HL-60/S4 (cell line): ENCODE results near the gene CDHR2.

Source experiments
- in situ Hi-C: fragments of 300-500 bp; cut with MboI; formaldehyde crosslinking; loops from 2 replicates; pipeline ENCODE4 v1.14.3; 2022; ENCODE audit warnings: low sequenced_read_pairs

The CDHR2 gene

GRCh38 chr5:176618783-176619182, 69.6 kb downstream of the CDHR2 start:
- in situ Hi-C loops = no loop called here

- in situ Hi-C loops = no loop called here
Measured at GRCh38 chr5:176619203-176619568, 70.0 kb downstream of the CDHR2 start.

- in situ Hi-C loops = no loop called here
Measured at GRCh38 chr5:176619569-176620332, 70.6 kb downstream of the CDHR2 start.

DNA sequence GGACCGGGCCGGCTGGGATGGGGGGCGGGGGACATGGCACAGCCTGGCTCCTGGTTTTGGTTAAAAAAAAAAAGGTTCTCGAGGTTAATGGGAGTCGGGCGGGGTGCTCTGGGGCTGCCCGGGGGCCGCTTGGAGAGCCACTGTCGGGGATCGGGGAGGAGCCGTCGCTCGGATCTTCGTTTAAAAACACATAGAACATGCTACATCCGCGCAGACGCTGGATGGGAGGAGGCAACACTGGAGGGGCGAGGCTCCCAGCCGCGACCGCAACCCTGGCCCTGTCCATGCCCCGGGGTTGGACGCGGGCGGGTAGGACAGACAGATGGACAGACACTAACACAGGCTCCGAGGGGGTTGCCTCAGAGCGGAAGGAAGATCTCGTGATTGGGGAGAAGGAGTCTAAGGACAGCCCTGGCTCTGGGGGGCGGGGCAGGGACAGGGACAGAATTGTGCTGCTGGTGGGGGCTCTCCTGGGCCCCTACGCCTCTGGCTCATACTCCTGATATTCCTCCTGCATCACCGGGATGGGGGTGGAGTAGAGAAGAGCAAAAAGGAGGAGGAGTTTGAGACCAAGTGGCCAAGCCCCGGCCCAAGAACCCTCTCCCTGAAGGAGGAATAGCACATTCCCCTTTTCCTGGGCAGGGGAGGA, 71.3 kb downstream of the CDHR2 start:
- in situ Hi-C loops = no loop called here

DNA sequence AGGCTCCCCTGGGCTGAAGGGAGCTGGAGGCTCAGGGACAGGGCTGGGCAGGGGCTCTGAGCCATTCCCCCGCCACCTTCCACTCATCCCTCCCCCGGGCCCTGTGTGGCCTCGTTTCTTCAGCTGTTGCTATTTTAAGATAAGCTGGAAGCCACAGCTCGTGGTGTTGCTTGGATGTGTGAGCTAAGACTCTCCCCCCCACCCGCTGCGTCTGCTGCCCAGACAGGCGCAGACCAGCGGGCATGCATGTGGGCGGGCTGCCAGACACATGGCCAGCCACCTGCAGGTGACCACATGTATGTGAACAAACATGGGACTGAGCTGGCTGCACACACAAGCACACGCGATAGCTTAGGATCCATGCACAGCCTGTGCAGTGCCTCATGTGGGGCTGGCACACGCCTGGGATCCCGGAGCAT, 72.5 kb downstream of the CDHR2 start:
- in situ Hi-C loops = no loop called here

DNA sequence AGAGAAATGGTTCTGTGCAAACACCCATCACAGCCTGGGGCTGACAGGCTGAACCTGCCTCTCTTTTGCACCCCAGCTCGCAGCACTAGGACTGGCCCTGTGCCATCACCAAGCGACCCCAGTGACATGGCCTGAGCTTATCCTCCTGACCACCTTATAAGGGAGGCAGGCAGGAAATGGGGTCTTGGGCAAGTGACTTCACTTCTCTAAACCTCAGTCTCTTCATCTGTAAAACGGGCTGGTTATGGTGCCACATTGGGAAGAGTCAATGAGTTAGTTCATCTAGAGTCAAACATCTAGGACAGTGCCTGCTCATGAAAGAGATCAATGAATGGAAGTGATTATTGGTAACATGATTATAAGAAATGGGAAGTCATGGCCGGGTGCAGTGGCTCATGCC, 75.0 kb downstream of the CDHR2 start:
- in situ Hi-C loops = no loop called here

- in situ Hi-C loops = no loop called here
Measured at GRCh38 chr5:176624938-176625337, 75.8 kb downstream of the CDHR2 start.

DNA sequence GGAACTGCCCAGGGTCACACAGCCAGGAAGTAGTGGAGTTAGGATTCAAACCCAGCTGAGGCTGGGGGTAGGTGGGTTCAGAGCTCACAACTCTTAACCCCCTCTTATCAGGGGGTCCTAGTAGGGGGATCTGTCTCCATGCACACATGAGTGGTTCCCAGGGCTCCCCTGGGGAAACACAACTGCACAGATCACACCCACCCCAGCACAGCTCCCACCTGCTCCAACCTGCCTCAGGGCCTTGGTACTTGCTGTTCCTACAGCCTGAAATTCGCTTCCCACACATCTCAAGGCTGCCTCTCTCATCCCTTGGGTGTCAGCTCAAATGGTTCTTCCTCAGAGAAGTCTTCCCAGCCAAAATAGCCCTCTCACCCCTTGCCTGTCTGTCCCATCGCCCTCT, 76.4 kb downstream of the CDHR2 start:
- in situ Hi-C loops = no loop called here

DNA sequence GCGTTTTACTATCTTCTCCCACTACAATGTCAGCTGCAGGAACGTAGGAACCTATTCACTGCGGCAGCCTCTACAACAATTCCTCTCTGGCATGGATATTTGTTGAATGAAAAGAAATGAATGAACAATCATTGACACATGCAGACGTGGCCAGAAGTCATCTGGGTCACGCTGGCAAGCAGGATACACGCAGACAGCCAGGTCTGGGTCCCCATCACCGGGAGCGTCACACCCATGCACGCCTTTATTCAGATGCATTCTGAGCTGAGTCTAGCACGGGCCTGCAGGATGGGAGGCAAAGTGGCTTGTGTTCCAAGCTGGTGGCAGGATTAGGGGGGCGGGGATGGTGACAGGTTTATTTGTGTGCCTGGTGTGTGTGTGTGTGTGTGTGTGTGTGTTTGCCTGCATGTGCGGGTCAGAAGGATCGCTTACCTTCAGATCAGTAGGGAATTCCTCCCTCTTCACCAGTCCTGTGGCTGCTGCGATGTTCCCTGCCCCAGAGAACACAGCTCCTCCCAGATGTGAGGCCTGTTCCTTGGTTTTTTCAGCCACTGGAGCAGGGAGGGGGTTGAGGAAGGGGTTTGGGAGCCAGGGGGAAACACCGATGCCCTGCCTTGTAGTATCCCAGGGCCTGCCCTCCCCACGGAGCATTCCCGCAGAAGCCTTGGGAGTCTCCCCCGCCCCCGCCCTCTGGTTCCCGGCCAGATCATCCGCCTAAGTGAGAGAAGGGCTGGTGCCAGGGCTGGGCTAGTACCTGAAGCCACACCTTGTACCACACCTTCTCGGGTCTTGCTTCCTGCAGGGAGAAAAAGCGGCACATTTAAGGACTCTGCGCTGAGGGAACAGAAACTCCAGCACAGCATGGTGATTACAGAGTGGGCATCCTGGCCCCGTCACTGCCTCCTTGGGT, 77.1 kb downstream of the CDHR2 start:
- in situ Hi-C loops = no loop called here

GRCh38 chr5:176626876-176627236, 77.7 kb downstream of the CDHR2 start:
- in situ Hi-C loops = no loop called here

GRCh38 chr5:176627582-176627981, 78.4 kb downstream of the CDHR2 start:
- in situ Hi-C loops = no loop called here

GRCh38 chr5:176628406-176629228, 79.5 kb downstream of the CDHR2 start:
- in situ Hi-C loops = no loop called here

DNA sequence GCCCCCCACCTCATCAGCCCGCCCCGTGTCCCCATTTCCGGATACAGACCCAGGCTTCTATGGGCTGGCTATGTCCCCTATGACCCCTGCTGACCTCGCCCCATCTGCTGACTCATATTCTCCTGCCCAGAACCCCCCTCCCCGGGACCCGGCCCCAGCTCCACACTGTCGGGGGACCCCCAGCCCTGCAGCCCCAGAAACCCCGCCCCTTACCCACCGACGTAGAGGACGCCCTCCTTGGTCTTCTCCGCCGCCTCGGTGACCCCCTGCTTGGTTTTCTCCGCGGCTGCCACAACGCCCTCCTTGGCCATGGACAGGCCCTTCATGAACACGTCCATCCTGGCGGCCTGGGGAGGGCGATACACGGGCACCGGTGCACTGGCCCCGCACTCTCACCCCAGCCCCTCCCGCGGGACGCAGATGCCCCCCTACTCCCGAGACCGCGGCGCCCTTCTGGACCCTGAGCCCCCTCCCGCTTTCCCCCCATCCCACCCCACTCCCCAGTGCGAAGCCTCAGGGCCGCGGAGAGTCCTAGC, 80.2 kb downstream of the CDHR2 start:
- in situ Hi-C loops = no loop called here

DNA sequence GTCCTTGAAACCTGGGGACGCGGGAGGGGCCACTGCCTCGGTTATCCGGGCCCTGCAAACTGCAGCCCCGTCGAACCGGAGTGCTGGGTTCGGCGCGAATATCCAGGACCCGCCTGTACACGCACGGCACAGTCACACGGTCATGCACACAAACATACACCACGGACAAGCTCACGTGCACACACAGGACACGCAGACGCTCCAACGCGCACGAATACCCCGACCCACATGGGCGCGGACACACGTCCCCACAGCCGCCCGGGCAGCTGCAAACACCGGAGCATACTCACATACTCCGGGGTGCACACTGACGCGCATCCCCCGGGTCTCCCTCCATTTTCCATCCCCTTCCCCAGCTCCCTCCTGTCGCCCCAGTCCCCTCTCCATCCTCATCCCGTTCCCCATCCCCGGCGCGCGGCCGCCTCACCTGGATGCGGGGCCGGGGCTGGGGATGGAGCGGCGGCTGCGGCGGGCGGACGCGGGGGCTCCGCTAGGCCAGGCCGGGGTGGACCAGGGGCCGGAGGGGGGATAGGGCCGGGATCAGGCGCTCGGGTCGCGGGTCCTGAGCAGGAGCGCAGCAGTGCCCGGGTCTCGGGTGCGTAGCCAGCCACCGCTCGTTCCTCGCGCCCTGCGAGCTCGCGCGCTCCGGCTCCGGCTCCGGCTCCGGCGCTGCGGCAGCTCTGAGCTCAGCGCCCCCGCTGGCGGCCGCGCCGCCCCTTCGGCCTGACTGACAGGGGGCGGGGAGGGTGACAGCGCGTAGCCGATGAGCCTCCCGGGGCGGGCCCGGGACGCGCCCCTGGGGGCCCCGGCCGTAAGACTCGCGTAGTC, 80.9 kb downstream of the CDHR2 start, which contains the start of the genes EIF4E1B and SNCB:
EIF4E1B (plus strand) TSS at position 823 of the 828 bp plus-strand sequence. CDS start 12,113 bp downstream, outside the sequence.
SNCB (minus strand) TSS at position 682 of the 828 bp plus-strand sequence. CDS start 880 bp downstream, outside the sequence.
- in situ Hi-C loops = no loop called here

- in situ Hi-C loops = no loop called here
Measured at GRCh38 chr5:176630681-176631222, 81.6 kb downstream of the CDHR2 start.

DNA sequence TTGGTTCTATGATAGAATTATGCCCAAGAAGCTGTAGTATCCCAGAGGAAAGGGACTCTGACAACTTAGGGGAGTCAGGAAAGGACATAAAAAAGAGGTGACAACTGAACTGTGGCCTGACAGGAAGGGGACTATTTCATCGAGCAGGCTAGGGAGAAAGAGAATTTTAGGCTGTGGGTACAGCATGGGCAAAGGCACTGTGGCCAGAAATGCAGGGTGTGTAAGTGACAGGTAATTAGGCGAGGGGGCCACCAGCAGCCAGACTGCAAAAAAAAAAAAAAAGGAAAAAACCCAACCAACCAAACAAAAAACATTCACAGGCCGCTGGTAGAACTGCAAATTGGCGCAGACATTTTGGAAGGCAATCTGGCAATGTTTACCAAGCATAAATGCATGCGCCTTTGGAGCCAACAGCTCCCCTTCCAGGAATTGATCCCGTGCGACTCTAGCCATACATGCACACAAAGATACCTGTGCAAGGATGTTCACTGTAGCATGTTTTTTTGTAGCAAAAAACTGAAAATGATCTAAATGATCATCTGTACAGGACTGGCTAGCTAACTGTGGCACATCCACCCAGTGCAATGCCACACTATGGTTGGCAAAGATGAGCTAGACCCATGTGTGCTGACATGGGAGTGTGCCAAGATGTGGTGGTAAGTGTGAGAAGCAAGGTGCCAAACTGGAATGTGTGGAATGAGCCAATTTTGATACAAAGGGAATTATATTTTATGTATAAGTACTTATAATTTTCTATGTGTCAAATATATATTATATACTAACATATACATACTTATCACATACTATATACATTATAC, 82.5 kb downstream of the CDHR2 start:
- in situ Hi-C loops = no loop called here

DNA sequence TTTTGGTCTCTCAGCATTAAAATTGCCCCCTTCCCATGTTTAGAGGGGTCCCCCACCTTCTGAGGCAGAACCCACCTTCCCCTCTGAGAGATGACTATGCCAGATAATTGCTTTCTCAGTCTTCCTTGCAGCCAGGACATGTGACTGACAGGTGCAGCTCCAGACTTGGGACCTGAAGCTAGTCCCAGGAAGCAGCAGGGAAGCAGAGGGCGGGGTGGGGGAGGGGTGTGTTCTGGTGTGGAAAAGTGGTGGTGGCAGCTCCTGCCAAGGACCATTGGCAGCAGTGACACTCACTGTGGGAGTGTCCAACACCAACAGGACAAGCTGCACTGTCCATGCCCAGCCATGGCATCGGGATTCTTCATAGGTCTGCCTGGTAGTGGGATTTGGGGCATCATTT, 83.6 kb downstream of the CDHR2 start:
- in situ Hi-C loops = no loop called here

- in situ Hi-C loops = no loop called here
Measured at GRCh38 chr5:176633598-176633997, 84.5 kb downstream of the CDHR2 start.
